H1 (cell line): Measurements from ENCODE around the gene ZFHX2. TPM values are rescaled to one million over a fixed set of nuclear protein-coding genes. Genes with fewer than 3 reads are reported as not detected.

Source experiments
- ATF3 ChIP-seq: IDR thresholded peaks from 2 replicates; pipeline ENCODE4 v1.6.1; 2011; ENCODE audit warnings: low read depth, mild to moderate bottlenecking, low read length; ENCODE audit not compliant: insufficient read depth
- JUND ChIP-seq: IDR thresholded peaks from 2 replicates; pipeline ENCODE4 v1.6.1; 2011; ENCODE audit warnings: mild to moderate bottlenecking, improper control_type of control experiment, low read length
- KDM1A ChIP-seq: fragments of 200-600, 300-600 bp; sonication (generic); IDR thresholded peaks from 2 replicates; pipeline ENCODE4 v1.7.1; 2016; ENCODE audit warnings: mild to moderate bottlenecking, low read length, borderline replicate concordance
- KDM4A ChIP-seq: IDR thresholded peaks from one replicate; pipeline ENCODE4 v1.7.1; 2012; ENCODE audit warnings: low read depth, mild to moderate bottlenecking, moderate library complexity, low read length, inconsistent platforms; ENCODE audit not compliant: severe bottlenecking
- MAX ChIP-seq: IDR thresholded peaks from 2 replicates; pipeline ENCODE4 v1.6.1; 2012; ENCODE audit warnings: inconsistent platforms
- NANOG ChIP-seq: IDR thresholded peaks from 2 replicates; pipeline ENCODE4 v1.6.1; 2011; ENCODE audit warnings: low read length, low read depth, mild to moderate bottlenecking, inconsistent platforms; ENCODE audit not compliant: insufficient read depth, poor library complexity, severe bottlenecking
- NRF1 ChIP-seq: IDR thresholded peaks from 2 replicates; pipeline ENCODE4 v1.6.1; 2011; ENCODE audit warnings: mild to moderate bottlenecking, low read depth, low read length, improper control_type of control experiment
- RBBP5 ChIP-seq: IDR thresholded peaks from 2 replicates; pipeline ENCODE4 v1.7.1; 2012; ENCODE audit warnings: low read depth, mild to moderate bottlenecking, inconsistent platforms, low read length, moderate library complexity, borderline replicate concordance
- RNF2 ChIP-seq: fragments of 200-900, 300-1000 bp; sonication (generic); IDR thresholded peaks from 2 replicates; pipeline ENCODE4 v1.7.1; 2016; ENCODE audit warnings: borderline replicate concordance, low read depth, mild to moderate bottlenecking, antibody characterized with exemption, low read length; ENCODE audit not compliant: poor library complexity, severe bottlenecking; ENCODE audit errors: missing control alignments
- SIN3A ChIP-seq, 2 experiments: IDR thresholded peaks in 1 of 2; conservative IDR thresholded peaks in 1 of 2; 2 replicates each; pipeline ENCODE4 v1.6.1; 2011 to 2012; ENCODE audit warnings: low read length in 2 of 2, improper control_type of control experiment in 1 of 2, low read depth in 1 of 2, mild to moderate bottlenecking in 1 of 2
- polyA plus RNA-seq, 7 experiments: library from polyadenylated mRNA; depleted of rRNA in 3 of 7; stranded (reverse) in 5 of 7; unstranded in 2 of 7; fragments of >200 nt in 5 of 7; fragments of 200-250 nt in 2 of 7; gene quantifications; 1 replicate in 5 of 7; 2 replicates in 1 of 7; 4 replicates in 1 of 7; pipeline versions ENCODE4 v1.2.1 to v1.2.3, GENCODE V29; 2011 to 2013; ENCODE audit warnings: missing spikeins in 2 of 7, mixed read lengths in 2 of 7
- total RNA-seq: library from RNA; stranded (reverse); fragmentation: NEBNext Ultra II Directional; extraction: Animal tissue kit (Norgen Biotek cat#: 25700); gene quantifications from 2 replicates; pipeline ENCODE4 v1.2.1, GENCODE V29; 2021

ZFHX2 gene
- total and polyA plus RNA-seq, 2 of the 8 experiments (the other 6 are each of a cell fraction or from before 2014, with no cell fraction given): 2.7 to 27.0 TPM

DNA sequence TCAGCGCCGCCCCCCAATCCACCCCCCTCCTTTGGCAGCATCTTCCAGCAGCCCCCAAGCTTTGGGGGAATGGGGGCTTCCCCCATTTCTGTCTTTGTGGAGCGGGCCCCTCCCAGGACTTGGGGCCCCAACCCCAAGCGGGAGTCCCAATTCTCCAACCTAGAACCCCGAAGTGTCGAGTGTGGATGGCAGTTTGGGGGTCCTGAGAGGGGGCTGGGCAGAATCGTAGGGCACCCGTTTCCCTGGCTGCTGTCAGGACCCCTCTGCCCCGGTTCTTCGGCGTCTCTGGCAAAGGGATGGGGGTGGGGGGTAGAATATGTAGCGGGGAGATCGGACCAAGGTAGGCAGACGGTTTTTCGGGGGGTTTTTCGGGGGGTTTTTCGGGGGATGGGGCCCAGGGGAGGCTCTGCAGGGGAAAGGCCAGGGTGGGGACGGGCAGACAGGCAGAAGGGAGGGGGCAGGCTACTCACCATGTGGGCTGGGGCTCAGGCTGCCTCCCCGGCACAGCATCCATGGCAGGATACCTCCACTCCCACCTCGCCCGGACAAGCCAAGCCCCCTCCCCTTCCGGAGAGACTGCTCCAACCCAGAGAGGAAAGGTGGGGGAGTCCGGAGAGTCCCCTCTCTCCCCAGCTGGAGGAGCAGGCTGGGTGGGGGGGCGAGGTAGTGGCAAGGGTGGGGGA is 26.3 kb upstream of the ZFHX2 start (continued):
- TF ChIP-seq NRF1 (no peak), JUND (peak; percentile 58), SIN3A (conservative IDR thresholded peaks at IDR 0.05 in 1 of 2, IDR thresholded peaks at IDR 0.05 in 1 of 2; ENCODE audit: low read depth in 1 of 2, low read length in 2 of 2) (no peak; a peak in 1 of 4 replicates), KDM4A (peak; percentile 14), KDM1A (no peak), RNF2 (no peak), RBBP5 (no peak), MAX (no peak), NANOG (no peak), ATF3 (no peak)
